HG03045 (cell line): Measurements from ENCODE around the gene CNTNAP2.

Experiments
- ATAC-seq: cut with Tn5 transposase; IDR thresholded peaks from one replicate; pipeline ENCODE4 v1.9.1; 2021; ENCODE audit warnings: mild to moderate bottlenecking, moderate library complexity; ENCODE audit not compliant: unreplicated experiment

Gene CNTNAP2

GRCh38 chr7:148153616-148154284 is 2037.1 kb downstream of the CNTNAP2 start:
- no peak for ATAC-seq

- ATAC-seq = no peak
These were observed 2038.4 kb downstream of the CNTNAP2 start for GRCh38 chr7:148155000-148155399.

- no peak for ATAC-seq
These were observed 2039.2 kb downstream of the CNTNAP2 start for GRCh38 chr7:148155826-148156225.

- ATAC-seq = no peak
These were observed 2039.6 kb downstream of the CNTNAP2 start for GRCh38 chr7:148156233-148156632.

- ATAC-seq = no peak
These were observed 2042.7 kb downstream of the CNTNAP2 start for GRCh38 chr7:148159331-148159730.

- no peak for ATAC-seq
These were observed 2045.2 kb downstream of the CNTNAP2 start for GRCh38 chr7:148161776-148162175.

GRCh38 chr7:148162808-148163207 is 2046.2 kb downstream of the CNTNAP2 start:
- ATAC-seq = no peak

- ATAC-seq = no peak
These were observed 2046.6 kb downstream of the CNTNAP2 start for GRCh38 chr7:148163246-148163645.

- ATAC-seq = no peak
These were observed 2056.3 kb downstream of the CNTNAP2 start for GRCh38 chr7:148172920-148173319.

- ATAC-seq = no peak
These were observed 2056.8 kb downstream of the CNTNAP2 start for GRCh38 chr7:148173369-148173768.

GRCh38 chr7:148174376-148174775 is 2057.8 kb downstream of the CNTNAP2 start:
- no peak for ATAC-seq

GRCh38 chr7:148175512-148175911 is 2058.9 kb downstream of the CNTNAP2 start:
- no peak for ATAC-seq

GRCh38 chr7:148177972-148178371 is 2061.4 kb downstream of the CNTNAP2 start:
- no peak for ATAC-seq

GRCh38 chr7:148180075-148180474 is 2063.5 kb downstream of the CNTNAP2 start:
- ATAC-seq = no peak

GRCh38 chr7:148182264-148182663 is 2065.7 kb downstream of the CNTNAP2 start:
- ATAC-seq = no peak

GRCh38 chr7:148185041-148185440 is 2068.4 kb downstream of the CNTNAP2 start:
- ATAC-seq = no peak

GRCh38 chr7:148187471-148187870 is 2070.9 kb downstream of the CNTNAP2 start:
- no peak for ATAC-seq

- ATAC-seq = no peak
These were observed 2074.9 kb downstream of the CNTNAP2 start for GRCh38 chr7:148191391-148192065.

- ATAC-seq = no peak
These were observed 2075.9 kb downstream of the CNTNAP2 start for GRCh38 chr7:148192491-148192890.

GRCh38 chr7:148201992-148202391 is 2085.4 kb downstream of the CNTNAP2 start:
- ATAC-seq = no peak

GRCh38 chr7:148204639-148205304 is 2088.2 kb downstream of the CNTNAP2 start:
- ATAC-seq = no peak

GRCh38 chr7:148209643-148210190 is 2093.1 kb downstream of the CNTNAP2 start:
- ATAC-seq = no peak
